WTC11 (cell line): ENCODE measurements around the gene IL4R. TPM values are rescaled to one million over a fixed set of nuclear protein-coding genes. Genes with fewer than 3 reads are reported as not detected.

Experiments used
- ATAC-seq: fragments of 200-7000 bp; cut with Tn5 transposase; 2 replicates; pipeline ENCODE4 v1.10.0; 2021; ENCODE audit warnings: mild to moderate bottlenecking, moderate library complexity
- CTCF ChIA-PET: fragments of 300-600 bp; sonication (Branson Sonifier 250); formaldehyde crosslinking; loops from one replicate; lab custom pipeline; 2021; ENCODE audit warnings: antibody characterized with exemption; lab: Charles Lee
- POLR2A ChIA-PET: fragments of 350-600 bp; sonication (Branson Sonifier 250); formaldehyde crosslinking; loops from one replicate; lab custom pipeline; 2021; ENCODE audit warnings: antibody characterized with exemption; lab: Charles Lee
- DNase-seq: peaks from one replicate; pipeline ENCODE4 v3.0.0; 2021; ENCODE audit warnings: low spot score
- H3K27ac Mint-ChIP-seq: 2 replicates; pipeline ENCODE4 v1.8.0; 2021; ENCODE audit warnings: mixed read lengths
- H3K27me3 Mint-ChIP-seq: 2 replicates; pipeline ENCODE4 v1.8.0; 2021; ENCODE audit warnings: low read depth, mild to moderate bottlenecking, moderate library complexity, mixed read lengths
- H3K36me3 Mint-ChIP-seq: 2 replicates; pipeline ENCODE4 v1.8.0; 2021; ENCODE audit warnings: mixed read lengths
- H3K4me1 Mint-ChIP-seq: 2 replicates; pipeline ENCODE4 v1.8.0; 2022; ENCODE audit warnings: mixed read lengths
- H3K4me3 Mint-ChIP-seq: 2 replicates; pipeline ENCODE4 v1.8.0; 2021; ENCODE audit warnings: mild to moderate bottlenecking, moderate library complexity, mixed read lengths
- H3K9me3 Mint-ChIP-seq: 2 replicates; pipeline ENCODE4 v1.8.0; 2021; ENCODE audit warnings: mixed read lengths
- EMX1 ChIP-seq: fragments of 250-450 bp; sonication (Bioruptor Pico); IDR thresholded peaks from 2 replicates; pipeline ENCODE4 v1.8.0; 2021; ENCODE audit warnings: mild to moderate bottlenecking
- ESRRA ChIP-seq: sonication (generic); formaldehyde crosslinking; IDR thresholded peaks from 2 replicates; pipeline ENCODE4 v1.8.1; 2022; ENCODE audit warnings: mild to moderate bottlenecking, missing genetic modification reagents, borderline replicate concordance
- GRHL2 ChIP-seq: fragments of 250-450 bp; sonication (Bioruptor Pico); IDR thresholded peaks from 2 replicates; pipeline ENCODE4 v1.8.0; 2022; ENCODE audit warnings: mild to moderate bottlenecking, moderate library complexity; ENCODE audit not compliant: insufficient replicate concordance, severe bottlenecking
- IRF1 ChIP-seq: sonication (generic); formaldehyde crosslinking; IDR thresholded peaks from 2 replicates; pipeline ENCODE4 v1.8.0; 2023; ENCODE audit warnings: missing genetic modification reagents
- JUN ChIP-seq: sonication (generic); formaldehyde crosslinking; IDR thresholded peaks from 2 replicates; pipeline ENCODE4 v1.8.0; 2023; ENCODE audit warnings: mild to moderate bottlenecking, missing genetic modification reagents
- MXD4 ChIP-seq: fragments of 250-450 bp; sonication (Bioruptor Pico); IDR thresholded peaks from 2 replicates; pipeline ENCODE4 v1.8.0; 2021; ENCODE audit warnings: mild to moderate bottlenecking, moderate library complexity, borderline replicate concordance
- NFE2L1 ChIP-seq: sonication (generic); formaldehyde crosslinking; IDR thresholded peaks from 2 replicates; pipeline ENCODE4 v1.8.1; 2023; ENCODE audit warnings: missing genetic modification reagents
- NFYB ChIP-seq: sonication (generic); formaldehyde crosslinking; conservative IDR thresholded peaks from 2 replicates; pipeline ENCODE4 v1.8.0; 2022; ENCODE audit warnings: low read depth, missing genetic modification reagents
- PREB ChIP-seq: sonication (generic); formaldehyde crosslinking; IDR thresholded peaks from 2 replicates; pipeline ENCODE4 v1.8.1; 2022; ENCODE audit warnings: mild to moderate bottlenecking, missing genetic modification reagents, moderate library complexity, borderline replicate concordance
- PRRX2 ChIP-seq: fragments of 250-450 bp; sonication (Bioruptor Pico); IDR thresholded peaks from 2 replicates; pipeline ENCODE4 v1.8.0; 2021; ENCODE audit warnings: mild to moderate bottlenecking
- RORB ChIP-seq: fragments of 250-450 bp; sonication (Bioruptor Pico); IDR thresholded peaks from 2 replicates; pipeline ENCODE4 v1.9.0; 2021; ENCODE audit warnings: mild to moderate bottlenecking
- ZBTB43 ChIP-seq: sonication (generic); formaldehyde crosslinking; IDR thresholded peaks from 2 replicates; pipeline ENCODE4 v1.8.1; 2023; ENCODE audit warnings: mild to moderate bottlenecking, missing genetic modification reagents
- ZNF138 ChIP-seq: sonication (generic); formaldehyde crosslinking; conservative IDR thresholded peaks from 2 replicates; pipeline ENCODE4 v1.8.1; 2022; ENCODE audit warnings: mild to moderate bottlenecking, moderate library complexity, missing genetic modification reagents
- ZNF396 ChIP-seq: fragments of 250-450 bp; sonication (Bioruptor Pico); IDR thresholded peaks from 2 replicates; pipeline ENCODE4 v1.8.0; 2021; ENCODE audit warnings: mild to moderate bottlenecking, moderate library complexity, borderline replicate concordance
- ZNF532 ChIP-seq: fragments of 250-450 bp; sonication (Bioruptor Pico); IDR thresholded peaks from 2 replicates; pipeline ENCODE4 v1.9.0; 2021; ENCODE audit warnings: mild to moderate bottlenecking, borderline replicate concordance
- total RNA-seq: library from RNA; stranded (reverse); gene quantifications from 3 replicates; pipeline ENCODE4 v1.2.3, GENCODE V29; 2021
- TF ChIP-seq, protein P1 (sequence below): fragments of 250-450 bp; sonication (Bioruptor Pico); IDR thresholded peaks from 2 replicates; pipeline ENCODE4 v1.9.0; 2021; ENCODE audit warnings: moderate library complexity, mild to moderate bottlenecking, inconsistent platforms, borderline replicate concordance

IL4R gene
- total RNA-seq, 1 experiment from 2014 or later, result 28.7 TPM

GRCh38 chr16:27303256-27304100 is 10.3 kb upstream of the IL4R start:
- CTCF ChIA-PET, result interaction anchor here (1.2 kb wide), 1 partner anchor 124 kb away, joined by 4 read pairs; no protein-coding TSS in a partner anchor
- no peak for DNase-seq
- TF ChIP-seq ZNF396 (CRISPR knock-in tag), result no peak
- TF ChIP-seq NFYB (CRISPR knock-in tag), result no peak
- TF ChIP-seq ZNF532, result no peak
- TF ChIP-seq, protein P1, sequence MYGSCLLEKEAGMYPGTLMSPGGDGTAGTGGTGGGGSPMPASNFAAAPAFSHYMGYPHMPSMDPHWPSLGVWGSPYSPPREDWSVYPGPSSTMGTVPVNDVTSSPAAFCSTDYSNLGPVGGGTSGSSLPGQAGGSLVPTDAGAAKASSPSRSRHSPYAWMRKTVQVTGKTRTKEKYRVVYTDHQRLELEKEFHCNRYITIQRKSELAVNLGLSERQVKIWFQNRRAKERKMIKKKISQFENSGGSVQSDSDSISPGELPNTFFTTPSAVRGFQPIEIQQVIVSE (CRISPR knock-in tag), result no peak
- no peak for TF ChIP-seq IRF1 (CRISPR knock-in tag)
- no peak for ATAC-seq
- Mint-ChIP-seq H3K27me3 (no peaks in the 10 kb centered on the region), H3K36me3 (peaks cover 9% of the 10 kb centered on the region), H3K4me3 (no peak overlapping the region), H3K27ac (no peak overlapping the region), H3K4me1 (peaks cover 14% of the 10 kb centered on the region), H3K9me3 (peaks cover 12% of the 10 kb centered on the region)
- POLR2A ChIA-PET, result no interaction called here

DNA sequence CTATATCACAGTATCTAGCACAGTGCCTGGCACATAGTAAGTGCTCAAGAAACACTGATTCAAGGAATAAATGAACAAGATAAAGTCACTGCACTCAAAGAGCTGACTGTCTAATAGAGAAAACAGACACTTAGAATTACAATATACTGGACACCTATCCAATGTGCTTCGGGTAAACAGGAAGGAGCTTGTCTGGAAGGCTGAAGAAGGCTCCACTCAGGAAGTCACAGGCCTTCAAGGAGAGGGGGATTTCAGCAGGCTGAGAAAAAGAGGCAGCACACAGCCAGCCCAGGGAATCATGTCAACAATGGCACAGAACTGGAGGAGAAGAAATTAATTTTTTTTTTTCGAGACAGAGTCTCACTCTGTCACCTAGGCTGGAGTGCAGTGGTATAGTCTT is 9.7 kb upstream of the IL4R start:
- peaks cover 14% of the 10 kb centered on the region for H3K4me1 Mint-ChIP-seq
- no peak overlapping the region for H3K4me3 Mint-ChIP-seq
- DNase-seq (no peak), ATAC-seq (no peak)
- ChIA-PET CTCF (no interaction called here), POLR2A (no interaction called here)
- TF ChIP-seq RORB (CRISPR knock-in tag) (no peak), ZNF138 (CRISPR knock-in tag) (no peak), EMX1 (CRISPR knock-in tag) (no peak), ZBTB43 (no peak), PRRX2 (CRISPR knock-in tag) (no peak), PREB (no peak), GRHL2 (no peak), MXD4 (CRISPR knock-in tag) (no peak), JUN (CRISPR knock-in tag) (no peak), ESRRA (CRISPR knock-in tag) (no peak), NFE2L1 (CRISPR knock-in tag) (no peak)
- H3K36me3 Mint-ChIP-seq, result peaks cover 9% of the 10 kb centered on the region
- no peak overlapping the region for H3K27ac Mint-ChIP-seq
- no peaks in the 10 kb centered on the region for H3K27me3 Mint-ChIP-seq
- H3K9me3 Mint-ChIP-seq, result peaks cover 12% of the 10 kb centered on the region
